H1 (cell line): ENCODE data around the gene DNAJB1. TPM values are rescaled to one million over a fixed set of nuclear protein-coding genes. Genes with fewer than 3 reads are reported as not detected.

Source experiments
- CTCF ChIA-PET: fragments of 300-600 bp; sonication (Branson Sonifier 250); formaldehyde crosslinking; loops from one replicate; lab custom pipeline; 2021; ENCODE audit not compliant: partially characterized antibody; lab: Charles Lee
- POLR2A ChIA-PET: fragments of 300-600 bp; sonication (Branson Sonifier 250); formaldehyde crosslinking; loops from one replicate; lab custom pipeline; 2021; ENCODE audit warnings: inconsistent platforms; ENCODE audit not compliant: partially characterized antibody; lab: Charles Lee
- DNase-seq, 2 experiments: peaks; one replicate each; pipeline versions ENCODE4 v3.0.0 to v3.0.0-alpha.2; 2010 to 2022; ENCODE audit warnings: low spot score in 2 of 2, low read depth in 1 of 2, mixed read lengths in 1 of 2
- FAIRE-seq: peaks from 2 replicates; lab custom pipeline; 2011; peaks lifted over from hg19 to GRCh38; lab: Jason Lieb, UNC
- H2AFZ ChIP-seq: 2 replicates; pipeline ENCODE4 v1.8.1; 2012; ENCODE audit warnings: low read length, inconsistent platforms
- H2AK5ac ChIP-seq: 2 replicates; pipeline ENCODE4 v1.6.1; 2013; ENCODE audit warnings: low read depth, low read length
- H2BK120ac ChIP-seq: replicated peaks from 2 replicates; pipeline ENCODE3; 2013; ENCODE audit warnings: low read depth, low read length, inconsistent platforms
- H2BK12ac ChIP-seq: 2 replicates; pipeline ENCODE4 v1.6.1; 2013; ENCODE audit warnings: low read depth, low read length
- H2BK15ac ChIP-seq: 2 replicates; pipeline ENCODE4 v1.6.1; 2013; ENCODE audit warnings: low read length
- H2BK20ac ChIP-seq: 2 replicates; pipeline ENCODE4 v1.6.1; 2013; ENCODE audit warnings: low read length
- H2BK5ac ChIP-seq: 2 replicates; pipeline ENCODE4 v1.6.1; 2013; ENCODE audit warnings: low read depth, low read length
- H3K14ac ChIP-seq: 2 replicates; pipeline ENCODE4 v1.6.1; 2013; ENCODE audit warnings: inconsistent platforms; ENCODE audit not compliant: insufficient read length
- H3K18ac ChIP-seq: 2 replicates; pipeline ENCODE4 v1.6.1; 2013; ENCODE audit warnings: low read length; ENCODE audit errors: extremely low read depth
- H3K23ac ChIP-seq: 2 replicates; pipeline ENCODE4 v1.6.1; 2013; ENCODE audit warnings: inconsistent platforms; ENCODE audit not compliant: insufficient read length
- H3K23me2 ChIP-seq: 2 replicates; pipeline ENCODE4 v1.6.1; 2013; ENCODE audit warnings: low read depth, low read length
- H3K27ac ChIP-seq: 2 replicates; pipeline ENCODE4 v1.6.1; 2011; ENCODE audit warnings: low read depth, low read length, inconsistent platforms
- H3K27me3 ChIP-seq, 4 experiments: replicated peaks in 1 of 4; 1 replicate in 1 of 4; 2 replicates in 3 of 4; pipeline versions ENCODE4 v1.6.1 to v1.8.1; 2011 to 2013; ENCODE audit warnings: low read length in 3 of 4, mild to moderate bottlenecking in 3 of 4, inconsistent platforms in 2 of 4, mixed read lengths in 2 of 4, moderate library complexity in 1 of 4; ENCODE audit not compliant: control insufficient read depth in 3 of 4, insufficient read depth in 3 of 4; ENCODE audit errors: extremely low read depth in 1 of 4
- H3K36me3 ChIP-seq, 4 experiments: 2 replicates each; pipeline versions ENCODE4 v1.6.1 to v1.8.1; 2011 to 2013; ENCODE audit warnings: mild to moderate bottlenecking in 4 of 4, low read length in 3 of 4, moderate library complexity in 2 of 4, control low read depth in 1 of 4, inconsistent platforms in 1 of 4; ENCODE audit not compliant: insufficient read depth in 4 of 4, control insufficient read depth in 2 of 4
- H3K4ac ChIP-seq: replicated peaks from 2 replicates; pipeline ENCODE3; 2013; ENCODE audit warnings: low read length, low read depth, mixed read lengths, inconsistent platforms; ENCODE audit not compliant: insufficient read length
- H3K4me1 ChIP-seq, 4 experiments: replicated peaks in 1 of 4; 1 replicate in 1 of 4; 2 replicates in 3 of 4; pipeline versions ENCODE4 v1.6.1 to v1.8.1; 2011 to 2013; ENCODE audit warnings: low read length in 3 of 4, inconsistent platforms in 2 of 4, mixed read lengths in 1 of 4; ENCODE audit not compliant: insufficient read depth in 4 of 4, control insufficient read depth in 3 of 4
- H3K4me2 ChIP-seq, 2 experiments: 2 replicates each; pipeline versions ENCODE4 v1.6.1 to v1.8.1; 2011 to 2013; ENCODE audit warnings: low read depth in 2 of 2, low read length in 2 of 2, control low read depth in 1 of 2, inconsistent platforms in 1 of 2, mild to moderate bottlenecking in 1 of 2; ENCODE audit not compliant: insufficient read depth in 1 of 2
- H3K4me3 ChIP-seq, 4 experiments: fragments of 200-600, 300-600 bp in 1 of 4; sonication (generic), shearing (Covaris generic), sonication (Bioruptor Twin) in 1 of 4; 2 replicates each; pipeline versions ENCODE4 v1.5.1 to v1.8.1; 2011 to 2016; ENCODE audit warnings: low read length in 4 of 4, low read depth in 3 of 4, control low read depth in 2 of 4, inconsistent platforms in 2 of 4, mild to moderate bottlenecking in 2 of 4, mixed read lengths in 1 of 4, moderate library complexity in 1 of 4; ENCODE audit not compliant: insufficient read depth in 2 of 4; ENCODE audit errors: extremely low read depth in 1 of 4
- H3K56ac ChIP-seq: replicated peaks from 2 replicates; pipeline ENCODE3; 2013; ENCODE audit warnings: low read depth, mild to moderate bottlenecking, mixed read lengths, low read length, inconsistent platforms; ENCODE audit not compliant: insufficient read length
- H3K79me1 ChIP-seq: 2 replicates; pipeline ENCODE4 v1.6.1; 2013; ENCODE audit warnings: low read depth, low read length, control low read depth
- H3K79me2 ChIP-seq, 2 experiments: 2 replicates each; pipeline versions ENCODE4 v1.6.1 to v1.8.1; 2012 to 2013; ENCODE audit warnings: low read length in 2 of 2, mild to moderate bottlenecking in 2 of 2, inconsistent platforms in 1 of 2; ENCODE audit not compliant: insufficient read depth in 2 of 2, control insufficient read depth in 1 of 2
- H3K9ac ChIP-seq, 4 experiments: replicated peaks in 1 of 4; 1 replicate in 1 of 4; 2 replicates in 3 of 4; pipeline versions ENCODE4 v1.6.1 to v1.8.1; 2011 to 2013; ENCODE audit warnings: low read depth in 3 of 4, low read length in 3 of 4, control low read depth in 2 of 4, mild to moderate bottlenecking in 2 of 4, moderate library complexity in 2 of 4, inconsistent platforms in 1 of 4; ENCODE audit errors: extremely low read depth in 1 of 4
- H3K9me3 ChIP-seq, 2 experiments: 2 replicates each; pipeline versions ENCODE4 v1.6.1 to v1.8.1; 2012 to 2013; ENCODE audit warnings: mild to moderate bottlenecking in 2 of 2, moderate library complexity in 2 of 2, control low read depth in 1 of 2, inconsistent platforms in 1 of 2, low read depth in 1 of 2, low read length in 1 of 2, mixed read lengths in 1 of 2; ENCODE audit not compliant: insufficient read depth in 2 of 2
- H4K20me1 ChIP-seq, 2 experiments: replicated peaks in 1 of 2; 2 replicates each; pipeline versions ENCODE3 to v1.8.1; 2011 to 2013; ENCODE audit warnings: inconsistent platforms in 2 of 2, low read length in 2 of 2, mild to moderate bottlenecking in 1 of 2; ENCODE audit not compliant: insufficient read depth in 2 of 2, control insufficient read depth in 1 of 2
- H4K5ac ChIP-seq: 2 replicates; pipeline ENCODE4 v1.6.1; 2013; ENCODE audit warnings: low read length, low read depth, mixed read lengths, inconsistent platforms; ENCODE audit not compliant: insufficient read length
- H4K8ac ChIP-seq: 2 replicates; pipeline ENCODE4 v1.8.0; 2013; ENCODE audit warnings: mild to moderate bottlenecking, moderate library complexity, low read length, inconsistent platforms; ENCODE audit not compliant: insufficient read depth; ENCODE audit errors: extremely low read depth
- H4K91ac ChIP-seq: replicated peaks from 2 replicates; pipeline ENCODE3; 2013; ENCODE audit warnings: low read length, mixed read lengths, inconsistent platforms; ENCODE audit not compliant: insufficient read length
- ATF3 ChIP-seq: IDR thresholded peaks from 2 replicates; pipeline ENCODE4 v1.6.1; 2011; ENCODE audit warnings: low read depth, mild to moderate bottlenecking, low read length; ENCODE audit not compliant: insufficient read depth
- CTCF ChIP-seq, 3 experiments: IDR thresholded peaks; 1 replicate in 2 of 3; 2 replicates in 1 of 3; pipeline versions ENCODE4 v1.5.1 to v1.6.1; 2011; ENCODE audit warnings: low read length in 3 of 3, mild to moderate bottlenecking in 3 of 3, inconsistent platforms in 2 of 3, low read depth in 1 of 3, moderate library complexity in 1 of 3; ENCODE audit not compliant: insufficient read depth in 1 of 3; ENCODE audit errors: control extremely low read depth in 1 of 3
- GTF2F1 ChIP-seq: IDR thresholded peaks from 2 replicates; pipeline ENCODE4 v1.6.1; 2012; ENCODE audit warnings: low read depth, low read length, improper control_type of control experiment, borderline replicate concordance
- RFX5 ChIP-seq: IDR thresholded peaks from 2 replicates; pipeline ENCODE4 v1.6.1; 2011; ENCODE audit warnings: low read depth, low read length, improper control_type of control experiment, borderline replicate concordance
- RNF2 ChIP-seq: fragments of 200-900, 300-1000 bp; sonication (generic); IDR thresholded peaks from 2 replicates; pipeline ENCODE4 v1.7.1; 2016; ENCODE audit warnings: borderline replicate concordance, low read depth, mild to moderate bottlenecking, antibody characterized with exemption, low read length; ENCODE audit not compliant: poor library complexity, severe bottlenecking; ENCODE audit errors: missing control alignments
- SIRT6 ChIP-seq: IDR thresholded peaks from one replicate; pipeline ENCODE4 v1.7.1; 2012; ENCODE audit warnings: low read length, inconsistent platforms
- SP2 ChIP-seq: IDR thresholded peaks from 2 replicates; pipeline ENCODE4 v1.6.1; 2012; ENCODE audit warnings: mild to moderate bottlenecking, low read length, inconsistent platforms
- TCF12 ChIP-seq: IDR thresholded peaks from 2 replicates; pipeline ENCODE4 v1.6.1; 2011; ENCODE audit warnings: low read depth, mild to moderate bottlenecking, low read length
- YY1 ChIP-seq: IDR thresholded peaks from 2 replicates; pipeline ENCODE4 v1.6.1; 2011; ENCODE audit warnings: low read depth, mild to moderate bottlenecking, low read length
- WGBS, 2 experiments: shearing (Covaris generic) in 1 of 2; methylation state at CpG; one replicate each; pipeline versions ENCODE4 v1.1.6 to v1.1.7; 2013 to 2015; ENCODE audit warnings: low lambda C conversion rate in 2 of 2, mixed read lengths in 2 of 2, inconsistent platforms in 1 of 2, low coverage in 1 of 2, missing lambda C conversion rate in 1 of 2; ENCODE audit not compliant: insufficient replicate concordance in 2 of 2, insufficient coverage in 1 of 2, insufficient read length in 1 of 2; ENCODE audit errors: extremely low coverage in 1 of 2, missing lambda C conversion rate in 1 of 2; 5-methylcytosine and 5-hydroxymethylcytosine counted together
- polyA plus RNA-seq, 7 experiments: library from polyadenylated mRNA; depleted of rRNA in 3 of 7; stranded (reverse) in 5 of 7; unstranded in 2 of 7; fragments of >200 nt in 5 of 7; fragments of 200-250 nt in 2 of 7; gene quantifications; 1 replicate in 5 of 7; 2 replicates in 1 of 7; 4 replicates in 1 of 7; pipeline versions ENCODE4 v1.2.1 to v1.2.3, GENCODE V29; 2011 to 2013; ENCODE audit warnings: missing spikeins in 2 of 7, mixed read lengths in 2 of 7
- total RNA-seq: library from RNA; stranded (reverse); fragmentation: NEBNext Ultra II Directional; extraction: Animal tissue kit (Norgen Biotek cat#: 25700); gene quantifications from 2 replicates; pipeline ENCODE4 v1.2.1, GENCODE V29; 2021

The DNAJB1 gene
- total and polyA plus RNA-seq, 2 of the 8 experiments (the other 6 are each of a cell fraction or from before 2014, with no cell fraction given), result 62.9 to 64.3 TPM

GRCh38 chr19:14474827-14475226, 43.4 kb downstream of the DNAJB1 start:
- H2BK5ac ChIP-seq, result no peak overlapping the region
- peak overlapping the region; percentile 44; the same call in 1 of the 2 replicates for H2BK12ac ChIP-seq
- no peak for DNase-seq
- H2BK120ac ChIP-seq, result no peak overlapping the region
- no peak for FAIRE-seq
- WGBS, 2 experiments, result 84% methylated on average over 10 of the region's 12 CpGs; no CpG with 5 or more reads in 1 of the 2 experiments
- peaks cover 0 to 3% of the 10 kb centered on the region in 2 experiments for H4K20me1 ChIP-seq
- H3K14ac ChIP-seq, result no peak overlapping the region
- peak overlapping the region; percentile 97; the same call in 1 of the 2 replicates for H2BK15ac ChIP-seq
- H3K56ac ChIP-seq, result no peak overlapping the region
- no peak overlapping the region for H3K27ac ChIP-seq
- no peak overlapping the region for H3K23ac ChIP-seq
- H3K4me2 ChIP-seq, result peak overlapping the region in 1 of 2 experiments; percentile 48; a peak in 2 of 4 replicates
- H4K8ac ChIP-seq, result no peak overlapping the region
- no peaks in the 10 kb centered on the region for H3K79me2 ChIP-seq
- H3K79me1 ChIP-seq, result no peaks in the 10 kb centered on the region
- no peak overlapping the region for H2BK20ac ChIP-seq
- H3K9me3 ChIP-seq, result no peaks in the 10 kb centered on the region
- H3K4ac ChIP-seq, result peak overlapping the region; percentile 60
- no peak overlapping the region for H3K9ac ChIP-seq
- H3K36me3 ChIP-seq, result peaks cover 4 to 12% (median 10%) of the 10 kb centered on the region in 4 experiments; a peak in 6 of 8 replicates
- no peak overlapping the region for H4K91ac ChIP-seq
- no peak overlapping the region for H4K5ac ChIP-seq
- H3K4me1 ChIP-seq, result peaks cover 0 to 24% (median 17%) of the 10 kb centered on the region in 4 experiments; a peak in 6 of 7 replicates
- POLR2A ChIA-PET, result interaction anchor here (0.7 to 2.5 kb wide), 6 partner anchors 8 to 48 kb away, joined by 3 to 10 read pairs (median 3); no protein-coding TSS in a partner anchor
- no peak overlapping the region; the same call in 1 of the 2 replicates for H2AK5ac ChIP-seq
- peaks cover 4% of the 10 kb centered on the region for H3K23me2 ChIP-seq
- CTCF ChIA-PET, result interaction anchor here (1.0 to 4.2 kb wide), 6 partner anchors 9 to 43 kb away, joined by 3 to 20 read pairs (median 6); no protein-coding TSS in a partner anchor
- H3K27me3 ChIP-seq, result no peaks in the 10 kb centered on the region
- H2AFZ ChIP-seq, result no peak overlapping the region
- H3K18ac ChIP-seq, result no peak overlapping the region; the same call in 1 of the 2 replicates
- H3K4me3 ChIP-seq, result peak overlapping the region in 1 of 4 experiments; percentile 23; a peak in 3 of 8 replicates
- TF ChIP-seq TCF12 (no peak), ATF3 (no peak), RNF2 (no peak), SP2 (no peak), CTCF (IDR thresholded peaks at IDR 0.05; ENCODE audit: control extremely low read depth in 1 of 3, insufficient read depth in 1 of 3, low read depth in 1 of 3, low read length in 3 of 3) (no peak), SIRT6 (no peak), RFX5 (no peak), YY1 (no peak), GTF2F1 (no peak)
